ENCODE measurements around the gene ZNF324. TPM values are rescaled to one million over a fixed set of nuclear protein-coding genes. Genes with fewer than 3 reads are reported as not detected.

Gene ZNF324
- total RNA-seq, 2 donors from 2014 or later: 19.8 to 31.7 TPM

GRCh38 chr19:58516964-58517833 lies 50.3 kb downstream of the ZNF324 start:
- H3K4me3 ChIP-seq: no peak overlapping the region
- no peak overlapping the region for H3K27ac ChIP-seq
- no peaks in the 10 kb centered on the region for H3K9me3 ChIP-seq
- ATAC-seq (ENCODE audit: insufficient number of reproducible peaks, low FRiP score, low read depth) (no peak), DNase-seq (ENCODE audit: low spot score) (no peak)
- peaks cover 13 to 38% of the 10 kb centered on the region in 2 donors for H3K4me1 ChIP-seq (ENCODE audit: control insufficient read depth in 1 of 2, low read depth in 2 of 2)
- no peaks in the 10 kb centered on the region for H3K27me3 ChIP-seq (replicated peaks; ENCODE audit: insufficient read depth)
- peaks cover 21% of the 10 kb centered on the region for H3K36me3 ChIP-seq
- TF ChIP-seq CTCF (IDR thresholded peaks at IDR 0.05): no peak

GRCh38 chr19:58518256-58519086 lies 51.6 kb downstream of the ZNF324 start:
- DNase-seq (ENCODE audit: low spot score) (no peak), ATAC-seq (ENCODE audit: insufficient number of reproducible peaks, low FRiP score, low read depth) (no peak)
- H3K36me3 ChIP-seq: peaks cover 21% of the 10 kb centered on the region
- peak overlapping the region; percentile 97 for H3K4me3 ChIP-seq
- no peak for TF ChIP-seq CTCF (IDR thresholded peaks at IDR 0.05)
- no peaks in the 10 kb centered on the region for H3K9me3 ChIP-seq
- H3K27me3 ChIP-seq (replicated peaks; ENCODE audit: insufficient read depth): no peaks in the 10 kb centered on the region
- peak overlapping the region; percentile 94 to 98 for H3K27ac ChIP-seq
- H3K4me1 ChIP-seq (ENCODE audit: control insufficient read depth in 1 of 2, low read depth in 2 of 2): peaks cover 13 to 37% of the 10 kb centered on the region in 2 donors

GRCh38 chr19:58519087-58519354 lies 52.1 kb downstream of the ZNF324 start:
- H3K4me3 ChIP-seq: peak overlapping the region; percentile 97
- no peaks in the 10 kb centered on the region for H3K27me3 ChIP-seq (replicated peaks; ENCODE audit: insufficient read depth)
- ATAC-seq (ENCODE audit: insufficient number of reproducible peaks, low FRiP score, low read depth): peak; percentile 37
- DNase-seq (ENCODE audit: low spot score): no peak
- peak overlapping the region; percentile 94 to 98 for H3K27ac ChIP-seq
- peaks cover 13 to 32% of the 10 kb centered on the region in 2 donors for H3K4me1 ChIP-seq (ENCODE audit: control insufficient read depth in 1 of 2, low read depth in 2 of 2)
- no peaks in the 10 kb centered on the region for H3K9me3 ChIP-seq
- peaks cover 21% of the 10 kb centered on the region for H3K36me3 ChIP-seq
- no peak for TF ChIP-seq CTCF (IDR thresholded peaks at IDR 0.05)

- H3K27me3 ChIP-seq (replicated peaks; ENCODE audit: insufficient read depth): no peaks in the 10 kb centered on the region
- H3K9me3 ChIP-seq: no peaks in the 10 kb centered on the region
- H3K4me3 ChIP-seq: peak within 1 kb of the TSS; percentile 97
- peaks cover 21% of the 10 kb centered on the region for H3K36me3 ChIP-seq
- peak; percentile 63 for DNase-seq (ENCODE audit: low spot score)
- ATAC-seq (ENCODE audit: insufficient number of reproducible peaks, low FRiP score, low read depth): peak; percentile 93
- peaks cover 13 to 29% of the 10 kb centered on the region in 2 donors for H3K4me1 ChIP-seq (ENCODE audit: control insufficient read depth in 1 of 2, low read depth in 2 of 2)
- TF ChIP-seq CTCF (IDR thresholded peaks at IDR 0.05): peak; percentile 63
- H3K27ac ChIP-seq: peak within 1 kb of the TSS; percentile 94 to 98
Observed at GRCh38 chr19:58519355-58520256, 52.7 kb downstream of the ZNF324 start, which contains the start of gene ZBTB45. Gene ZBTB45, minus strand, starts transcription at chr19:58519810. Its CDS starts 2,137 bp downstream, at chr19:58517673.

All from thoracic aorta (tissue), 2 donors.